Eye (tissue), 1 donor: ENCODE results near the gene TMEM115.

Source experiments
- DNase-seq: peaks from one replicate; pipeline ENCODE4 v3.0.0-alpha.2; 2015

TMEM115 gene

DNA sequence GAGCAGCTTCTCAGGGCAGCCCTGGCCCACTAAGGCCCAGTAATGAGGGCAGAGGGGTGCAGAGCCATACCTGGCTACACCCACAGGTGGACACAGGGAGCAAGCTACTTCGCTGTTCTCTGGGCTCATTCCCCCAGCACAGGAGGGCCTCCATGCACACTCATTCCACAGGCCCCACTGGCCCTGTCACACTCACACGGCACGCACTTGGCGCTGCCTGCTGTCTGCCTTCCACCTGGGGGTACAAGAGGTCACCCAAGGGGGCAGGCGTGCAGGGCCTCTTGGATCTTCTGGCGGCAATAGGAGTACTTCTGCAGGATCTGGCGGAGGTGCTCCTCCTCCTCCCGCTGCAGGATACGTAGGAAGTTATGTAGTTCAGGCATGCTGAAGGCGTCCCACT lies 29.0 kb downstream of the TMEM115 start:
- no peak for DNase-seq

DNA sequence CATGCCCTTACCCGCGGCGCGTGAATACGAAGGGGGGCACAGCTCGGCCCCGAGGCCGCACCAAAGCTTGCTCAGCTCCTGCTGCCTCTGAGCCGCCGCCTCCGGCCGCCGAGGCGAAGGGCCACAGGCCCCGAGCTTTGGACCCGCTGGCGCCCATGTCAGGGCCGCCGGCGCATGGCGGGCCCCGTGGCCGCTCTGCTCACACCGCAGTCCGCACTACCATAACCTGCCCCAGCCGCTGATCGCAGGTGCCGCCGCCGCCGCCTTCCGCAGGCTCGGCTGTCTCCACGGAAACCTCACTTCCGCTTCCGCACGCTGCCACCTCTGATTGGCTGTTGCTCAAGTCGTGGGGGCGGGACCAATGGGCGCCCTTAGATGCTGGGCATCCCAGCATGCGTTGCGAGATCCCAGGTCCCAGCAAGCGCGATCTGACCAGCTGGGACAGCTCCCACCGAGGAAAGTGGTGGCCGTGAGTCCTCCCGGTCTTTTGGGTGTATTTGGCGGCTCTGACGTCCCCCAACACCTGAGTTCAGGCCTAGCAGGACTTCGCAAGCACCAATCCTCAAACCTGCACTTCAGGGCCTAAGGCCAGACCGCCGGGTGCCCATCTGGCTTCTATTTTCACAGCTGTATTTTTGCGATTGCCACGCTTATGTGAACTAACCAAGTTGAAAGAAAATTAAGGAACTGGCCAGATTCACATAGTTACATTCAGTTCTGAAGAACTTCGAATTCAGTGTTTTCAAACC lies 31.2 kb downstream of the TMEM115 start, which contains the start of gene TUSC2:
TUSC2 (minus strand) TSS at position 281 of the 749 bp plus-strand sequence; CDS start at position 157, 124 bp downstream.
- peak; percentile 99 for DNase-seq

DNA sequence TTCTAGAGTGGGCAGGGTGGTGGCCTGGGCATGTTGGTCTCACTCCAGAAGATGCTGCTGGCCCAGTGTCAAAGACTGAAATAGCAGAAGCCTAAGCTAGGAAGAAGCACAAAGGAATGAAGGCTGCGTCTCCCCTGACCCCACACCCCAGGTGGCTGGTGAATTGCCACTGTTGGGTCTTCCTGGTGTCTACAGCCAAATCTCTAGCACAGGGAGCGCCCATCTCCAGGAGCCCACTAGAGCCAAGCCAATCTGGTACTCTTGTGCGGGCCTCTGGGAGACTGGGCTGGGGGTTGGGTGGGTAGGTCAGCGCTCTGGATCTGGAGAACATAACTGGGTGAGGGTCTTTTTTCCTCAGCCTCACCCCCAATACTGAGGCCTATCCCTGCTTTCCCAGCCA lies 32.2 kb downstream of the TMEM115 start:
- no peak for DNase-seq

DNA sequence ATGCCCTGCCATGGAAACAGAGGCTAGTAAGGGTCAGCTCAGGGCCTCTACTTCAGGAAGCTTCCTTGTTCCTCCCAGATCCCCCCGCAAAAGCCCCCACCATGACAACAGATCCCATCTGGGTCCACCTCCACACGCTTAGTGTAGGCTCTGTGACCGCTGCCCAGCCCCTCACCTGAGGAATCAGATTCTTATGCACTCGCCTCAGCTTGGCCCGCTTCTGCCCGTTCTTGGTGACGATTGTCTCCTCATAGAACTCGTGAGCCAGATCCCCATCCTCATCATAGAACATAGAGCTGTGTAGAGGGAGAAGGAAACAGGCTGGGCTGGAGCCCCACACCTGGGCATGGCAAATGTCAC lies 33.2 kb downstream of the TMEM115 start:
- DNase-seq: no peak

DNA sequence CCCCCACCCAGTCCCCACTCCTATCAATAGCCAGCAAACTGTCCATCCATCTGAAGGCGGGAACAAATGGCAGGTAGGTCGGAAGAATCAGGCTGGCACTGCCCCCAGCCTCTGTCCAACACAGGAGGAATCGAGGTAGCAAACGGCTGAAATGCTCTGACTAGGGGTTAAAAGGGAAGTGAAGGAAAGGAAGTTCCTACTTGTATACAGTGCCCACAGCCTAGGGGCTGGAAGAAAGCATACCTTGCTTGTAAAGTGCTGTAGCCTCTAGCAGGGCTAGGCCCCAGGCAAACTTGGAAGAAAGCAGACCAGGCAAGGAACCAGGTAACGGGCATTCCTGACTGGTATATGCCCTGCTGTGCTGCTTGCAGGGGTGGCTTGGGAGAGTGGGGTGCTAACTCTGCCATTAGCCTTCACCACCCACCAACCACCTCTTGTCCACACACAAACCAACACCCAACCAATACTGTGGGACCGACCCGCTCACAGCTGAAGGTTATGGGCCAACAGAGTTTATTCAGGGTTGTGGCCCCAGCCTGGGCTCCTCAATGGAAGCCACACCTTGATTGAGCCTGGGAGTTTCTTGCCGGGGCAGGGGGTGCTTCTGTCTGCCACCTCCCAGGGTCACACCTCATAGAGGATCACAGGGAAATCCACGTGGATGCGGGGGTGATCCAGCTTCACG lies 33.7 kb downstream of the TMEM115 start:
- DNase-seq: no peak

DNA sequence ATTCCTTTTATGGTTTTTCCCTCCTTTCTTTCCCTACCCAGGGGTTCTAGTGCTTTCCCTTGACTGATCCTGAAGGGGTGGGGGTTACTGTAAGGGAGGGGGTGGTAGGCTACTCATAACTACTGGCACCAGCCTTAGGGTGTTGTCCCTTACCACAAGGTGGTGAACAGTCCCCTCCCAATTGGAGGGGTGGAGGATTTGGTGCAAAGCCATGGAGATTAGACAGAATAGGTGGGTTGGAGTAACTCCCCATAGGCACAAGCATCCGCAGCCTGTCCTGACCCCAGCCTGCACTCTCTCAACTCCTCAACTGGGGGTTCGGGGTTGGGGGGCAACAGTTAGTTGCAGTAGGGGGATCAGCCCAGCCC lies 34.2 kb downstream of the TMEM115 start:
- no peak for DNase-seq

DNA sequence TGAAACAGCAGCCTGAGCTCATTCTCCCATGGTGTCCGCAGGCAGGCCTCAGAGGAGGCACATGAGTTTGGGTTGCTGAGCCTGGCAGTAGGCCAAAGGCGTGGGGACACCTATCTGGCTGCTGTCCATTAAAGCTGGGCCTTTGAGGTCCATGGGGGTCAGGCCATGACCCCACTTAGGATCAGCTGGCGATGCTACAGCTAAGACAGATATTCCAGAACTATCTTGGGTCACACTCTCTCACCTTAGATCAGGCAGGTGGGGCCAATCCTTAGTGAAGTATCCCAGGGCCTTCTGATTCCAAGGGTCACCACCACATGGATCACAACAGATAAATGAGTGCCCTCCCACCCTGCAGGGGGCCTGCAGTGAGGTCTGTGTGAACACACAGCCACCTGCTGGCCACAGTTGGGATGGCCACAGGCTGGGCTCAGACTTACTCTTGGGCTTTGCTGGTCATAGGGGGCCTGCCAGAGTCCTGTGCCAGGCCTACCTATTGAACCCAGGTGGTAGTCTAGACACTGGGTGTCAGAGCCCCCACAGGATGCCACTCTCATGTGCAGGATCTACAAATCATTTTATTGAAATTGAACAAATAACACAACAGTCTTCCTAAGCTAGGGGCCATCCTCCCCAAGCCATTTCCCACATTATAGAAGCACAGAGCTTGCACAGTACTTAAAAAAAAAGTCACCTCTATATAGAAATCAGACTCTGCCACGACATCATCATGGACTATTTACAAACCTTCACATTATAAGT lies 34.8 kb downstream of the TMEM115 start:
- DNase-seq: peak; percentile 86

DNA sequence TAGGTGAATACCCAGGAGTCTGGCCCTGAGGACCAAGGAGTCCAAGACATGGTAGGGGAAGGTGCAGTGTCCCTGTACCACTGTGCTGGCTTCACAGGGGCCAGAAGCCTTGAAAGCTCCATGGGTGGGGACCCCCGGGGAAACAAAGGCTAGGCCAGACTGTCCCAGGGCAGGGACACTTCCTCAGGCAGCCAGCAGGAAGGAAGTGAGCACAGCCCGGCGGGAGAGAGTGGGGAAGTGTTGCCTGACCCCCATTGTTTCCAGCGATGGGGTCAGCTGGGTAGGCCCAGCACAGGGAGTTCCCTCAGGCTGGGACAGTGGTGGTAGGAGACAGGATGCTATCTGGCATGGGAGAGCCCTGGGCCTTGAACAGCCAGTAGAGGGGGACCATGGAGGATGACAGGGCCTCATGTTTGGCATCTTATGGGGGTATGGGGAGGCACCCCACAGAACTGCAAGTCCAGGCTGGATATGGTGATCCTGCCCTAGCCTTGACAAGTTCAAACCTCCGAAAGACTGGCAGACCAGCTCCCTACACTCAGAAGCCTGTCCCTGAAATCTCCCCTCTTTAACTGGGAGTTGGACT lies 35.6 kb downstream of the TMEM115 start:
- DNase-seq: no peak

DNA sequence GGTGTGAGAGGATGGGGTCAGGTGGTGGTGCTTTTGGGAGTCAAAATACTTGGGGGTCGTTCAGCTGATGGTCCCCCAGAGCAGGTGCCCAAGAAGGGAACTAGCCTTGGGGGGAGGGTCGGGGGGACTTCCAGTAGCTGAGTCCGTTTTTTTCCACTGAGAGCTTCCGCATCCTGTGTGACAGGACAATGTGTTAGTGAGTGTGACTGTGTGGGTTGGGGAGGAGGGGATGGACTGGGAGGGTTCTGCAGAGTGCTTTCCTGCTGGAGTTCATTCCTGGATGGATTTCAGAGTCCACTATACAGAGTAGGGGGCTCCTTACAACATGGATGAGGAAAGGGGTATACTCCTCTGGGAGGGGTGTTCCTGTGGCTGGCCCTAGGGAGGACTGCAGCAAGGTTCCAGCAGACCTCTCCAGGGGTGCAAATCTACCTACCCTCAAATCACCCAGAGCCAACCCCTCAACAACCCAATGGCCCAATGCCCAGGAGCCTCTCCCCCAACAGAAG lies 36.2 kb downstream of the TMEM115 start:
- DNase-seq: no peak

DNA sequence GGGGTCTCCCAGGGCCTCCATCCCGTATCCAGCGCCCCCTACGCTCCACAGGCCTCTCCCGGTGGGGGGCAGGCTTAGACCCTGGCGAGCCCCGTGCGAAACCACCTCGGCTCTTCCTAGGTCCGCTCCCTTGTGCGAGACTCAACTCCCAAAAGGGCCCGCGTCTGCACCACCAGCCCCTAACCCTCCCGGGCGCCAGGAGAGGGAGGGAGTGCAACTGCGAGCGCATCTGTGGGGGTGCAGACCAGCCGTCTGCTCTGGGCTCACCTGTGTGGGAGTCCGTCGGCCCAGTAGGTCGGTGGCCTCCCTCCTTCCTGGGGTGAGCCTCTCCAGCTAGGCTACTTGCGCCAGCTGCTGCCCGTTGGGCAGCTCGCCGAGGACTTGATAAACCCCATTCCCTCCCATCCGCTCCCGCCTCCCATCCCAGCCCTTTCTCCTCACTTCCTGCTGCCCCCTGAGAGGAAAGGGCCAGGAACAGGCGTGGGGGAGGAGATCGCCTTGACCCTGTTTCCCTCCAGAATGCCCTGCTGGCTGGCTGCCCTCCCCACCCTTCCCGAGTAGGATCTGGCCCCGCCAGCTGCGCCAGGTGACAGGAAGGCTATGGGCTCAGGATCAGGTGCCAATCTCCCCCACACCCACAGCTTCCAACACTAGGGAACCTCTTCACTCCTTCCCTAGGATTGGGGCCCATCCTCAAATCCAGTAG lies 36.8 kb downstream of the TMEM115 start, which contains the start of gene HYAL2:
HYAL2 (minus strand) TSS at position 360 of the 706 bp plus-strand sequence. CDS start 2,256 bp downstream, outside the sequence.
- peak; percentile 32 for DNase-seq

DNA sequence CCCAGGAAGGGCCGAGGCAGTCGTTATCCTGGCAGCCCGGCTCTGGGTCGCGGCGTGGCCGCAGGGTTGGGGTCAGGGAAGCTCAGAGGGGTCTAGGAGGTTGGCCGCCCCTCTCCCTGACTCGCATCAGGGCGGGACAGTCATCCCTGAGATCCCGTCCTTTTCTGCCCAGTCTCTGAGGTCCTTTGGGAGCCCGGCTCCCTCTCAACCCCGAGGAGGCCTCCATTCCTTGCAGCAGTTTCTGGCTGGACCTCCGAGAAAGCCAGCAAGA lies 37.3 kb downstream of the TMEM115 start:
- DNase-seq: no peak

DNA sequence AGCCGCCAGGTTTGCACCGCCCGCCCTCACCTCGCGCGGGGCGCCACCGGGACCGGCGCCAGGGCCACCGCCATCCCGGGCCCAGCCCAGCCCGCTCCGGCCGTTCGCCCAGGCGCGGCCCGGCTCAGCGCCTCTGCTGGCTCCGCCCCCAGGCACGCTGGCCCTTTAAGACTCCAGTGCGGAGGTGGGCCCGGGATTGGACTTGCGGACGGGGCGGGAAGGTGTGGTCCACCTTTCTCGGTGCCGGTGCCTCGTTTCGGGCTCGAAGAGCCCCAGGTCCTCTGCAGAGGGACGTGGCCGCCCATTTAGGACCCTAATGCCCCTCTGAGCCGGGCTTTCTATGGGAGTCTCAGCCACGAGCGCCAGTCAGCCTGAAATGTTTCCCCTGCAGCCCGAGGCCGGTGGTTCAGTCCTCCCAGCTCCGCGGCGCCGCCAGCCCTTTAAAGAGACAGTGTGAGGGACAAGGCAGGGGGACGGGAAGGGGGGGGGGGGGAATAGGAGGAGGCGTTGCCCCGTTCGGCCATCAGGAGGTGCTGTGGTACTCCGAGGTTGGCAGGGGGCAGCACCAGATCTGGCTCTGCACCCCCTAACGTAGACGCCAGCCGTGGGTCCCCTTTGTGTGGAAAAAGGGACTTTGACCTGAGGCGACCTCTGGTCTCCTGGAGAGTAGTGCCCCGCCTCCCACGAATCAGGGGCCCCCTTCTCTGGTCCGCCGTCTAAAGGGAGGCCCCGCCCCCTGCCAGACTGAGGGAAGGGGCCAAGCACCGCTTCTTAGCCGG lies 37.8 kb downstream of the TMEM115 start:
- peak; percentile 97 for DNase-seq

DNA sequence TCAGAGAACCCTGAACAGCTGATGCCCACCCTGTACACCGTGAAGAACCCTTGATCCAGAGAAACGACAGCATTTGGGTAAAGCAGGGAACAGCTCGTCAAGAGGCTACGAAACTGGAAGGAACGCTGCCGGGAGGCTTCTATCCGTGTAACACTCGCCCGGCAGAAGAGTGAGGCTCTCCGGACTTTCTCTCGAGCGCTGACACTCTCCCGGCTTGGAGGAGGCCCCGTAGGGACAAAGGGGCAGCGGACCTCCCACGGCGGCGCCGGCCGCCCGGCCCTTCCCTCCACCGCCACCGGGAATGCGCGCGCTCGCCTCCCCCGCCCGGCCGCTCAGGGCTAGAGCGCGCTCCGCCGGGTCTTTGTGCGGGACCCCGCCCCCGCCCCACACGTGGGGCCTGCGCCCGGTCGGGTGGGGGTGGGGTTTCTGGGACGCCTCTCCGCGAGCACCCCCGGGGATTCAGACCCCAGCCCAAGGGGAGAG lies 38.4 kb downstream of the TMEM115 start:
- DNase-seq: peak; percentile 94

DNA sequence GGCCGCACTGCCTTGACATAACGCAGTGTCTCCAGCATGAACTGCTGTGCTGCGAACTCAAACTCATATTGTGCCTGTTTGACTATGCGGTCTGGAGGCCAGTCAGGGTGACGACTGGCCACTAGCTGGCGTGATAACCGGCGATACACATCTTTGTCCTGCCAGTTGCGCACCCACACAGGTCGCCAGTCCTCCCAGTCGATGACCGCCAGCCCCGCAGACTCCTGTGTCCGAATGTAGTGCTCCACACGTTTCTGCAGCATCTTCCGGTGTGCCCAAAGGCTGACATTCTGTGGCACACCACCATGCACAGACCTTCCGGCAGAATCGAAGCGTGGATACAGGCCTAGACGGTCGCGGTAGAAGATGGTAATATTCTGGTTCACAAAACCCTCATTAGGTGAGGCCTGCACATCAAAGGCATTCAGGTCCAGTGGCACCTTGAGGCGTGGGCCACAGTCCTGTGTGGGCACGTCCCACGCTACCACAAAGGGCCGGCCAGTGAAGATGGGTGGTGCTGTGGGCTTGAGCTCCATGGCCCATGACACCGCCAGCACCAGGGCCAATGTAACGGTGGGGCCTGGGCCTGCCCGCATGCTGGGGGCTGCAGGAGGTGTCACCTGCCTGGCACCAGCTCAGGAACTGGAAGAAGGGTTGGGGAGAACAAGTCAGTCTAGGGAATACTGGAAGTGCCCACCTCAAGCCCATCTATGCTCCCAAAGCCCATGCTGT lies 39.3 kb downstream of the TMEM115 start:
- no peak for DNase-seq

DNA sequence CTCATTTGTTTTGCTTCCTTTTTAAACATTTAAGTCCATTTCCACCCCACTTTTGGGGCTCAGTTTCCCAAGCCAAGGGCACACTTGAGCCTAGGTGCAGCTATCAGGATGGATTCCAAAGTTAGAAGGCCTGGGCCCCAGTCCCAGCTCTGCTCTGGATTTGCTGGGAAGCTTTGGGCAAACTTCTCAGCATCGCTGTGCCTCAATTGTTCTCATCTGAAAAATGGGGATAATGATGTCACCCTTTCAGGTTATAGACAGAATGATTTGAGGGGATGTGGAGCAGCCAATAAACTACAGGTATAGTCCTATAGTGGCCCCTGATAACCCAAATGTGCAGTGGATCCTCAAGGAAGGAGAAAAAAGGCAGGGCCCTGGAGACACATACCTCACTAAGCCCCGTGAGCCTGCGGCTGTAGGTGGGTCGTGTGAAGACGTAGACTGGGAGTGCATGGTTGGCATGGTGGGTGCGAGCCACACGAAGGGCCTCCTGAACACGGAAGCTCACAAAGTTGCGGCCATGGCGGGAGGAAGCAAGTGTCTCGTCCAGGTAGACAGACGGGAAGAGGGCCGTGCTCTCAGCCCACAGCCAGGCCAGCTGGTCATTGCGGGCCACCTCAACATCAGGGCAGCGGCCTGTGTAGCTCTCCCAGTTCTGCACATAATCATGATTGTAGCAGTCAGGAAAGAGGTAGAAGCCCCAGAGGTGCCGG lies 40.0 kb downstream of the TMEM115 start:
- DNase-seq: no peak

DNA sequence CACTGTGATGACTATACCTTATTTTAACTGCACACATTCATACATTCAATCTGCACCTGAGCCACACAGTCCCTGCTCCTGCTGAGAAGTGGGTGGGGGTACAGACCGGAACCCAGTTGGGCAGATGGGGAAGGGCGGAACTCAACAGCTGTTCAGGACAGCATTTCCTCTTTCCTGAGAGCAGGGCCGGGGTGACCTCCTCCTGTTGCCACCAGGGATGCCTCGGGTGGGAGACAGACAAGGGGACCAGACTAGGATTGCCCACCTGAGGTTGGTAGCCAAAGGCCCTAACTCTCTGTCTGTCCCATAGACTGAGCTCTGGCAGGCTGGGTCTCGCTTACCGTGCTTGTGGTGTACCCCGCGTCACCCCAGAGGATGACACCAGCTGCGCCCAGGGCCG lies 40.7 kb downstream of the TMEM115 start:
- no peak for DNase-seq

DNA sequence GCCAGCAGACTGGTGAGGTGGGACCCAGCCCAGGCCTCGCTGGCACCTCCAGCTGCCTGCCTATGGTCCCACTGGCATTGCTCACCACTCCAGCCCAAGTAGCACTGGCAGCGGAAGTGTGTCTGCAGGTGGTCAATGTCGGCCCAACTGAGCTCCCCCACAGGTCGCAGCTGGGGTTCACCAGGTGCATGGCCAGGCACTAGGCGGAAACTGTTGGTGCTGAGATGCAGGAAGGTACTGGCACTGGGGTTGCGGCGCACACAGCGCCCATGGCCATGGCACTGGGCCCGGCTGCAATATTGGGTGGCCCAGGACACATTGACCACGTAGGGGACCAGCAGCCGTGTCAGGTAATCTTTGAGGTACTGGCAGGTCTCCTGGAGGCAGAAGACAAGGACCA lies 41.2 kb downstream of the TMEM115 start:
- no peak for DNase-seq

DNA sequence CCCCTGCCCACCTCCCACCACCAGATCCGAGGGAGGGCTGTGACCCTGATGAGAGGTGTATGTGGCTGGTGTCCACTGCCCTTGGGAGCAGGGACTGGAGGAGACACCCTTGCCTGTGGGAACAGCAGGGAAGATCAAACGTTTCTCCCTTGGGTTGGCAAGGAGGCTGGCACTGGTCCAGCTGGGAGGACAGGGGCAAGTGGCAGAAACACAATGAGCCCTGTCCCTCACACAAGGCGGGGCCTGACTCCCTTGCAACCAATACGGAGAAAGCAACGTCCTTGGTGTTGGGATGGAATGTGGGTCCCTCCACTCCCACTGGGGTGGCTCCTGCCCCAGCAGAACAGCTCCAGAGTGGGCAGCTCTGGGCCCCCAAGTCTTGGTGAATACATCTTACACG lies 42.0 kb downstream of the TMEM115 start:
- DNase-seq: no peak

DNA sequence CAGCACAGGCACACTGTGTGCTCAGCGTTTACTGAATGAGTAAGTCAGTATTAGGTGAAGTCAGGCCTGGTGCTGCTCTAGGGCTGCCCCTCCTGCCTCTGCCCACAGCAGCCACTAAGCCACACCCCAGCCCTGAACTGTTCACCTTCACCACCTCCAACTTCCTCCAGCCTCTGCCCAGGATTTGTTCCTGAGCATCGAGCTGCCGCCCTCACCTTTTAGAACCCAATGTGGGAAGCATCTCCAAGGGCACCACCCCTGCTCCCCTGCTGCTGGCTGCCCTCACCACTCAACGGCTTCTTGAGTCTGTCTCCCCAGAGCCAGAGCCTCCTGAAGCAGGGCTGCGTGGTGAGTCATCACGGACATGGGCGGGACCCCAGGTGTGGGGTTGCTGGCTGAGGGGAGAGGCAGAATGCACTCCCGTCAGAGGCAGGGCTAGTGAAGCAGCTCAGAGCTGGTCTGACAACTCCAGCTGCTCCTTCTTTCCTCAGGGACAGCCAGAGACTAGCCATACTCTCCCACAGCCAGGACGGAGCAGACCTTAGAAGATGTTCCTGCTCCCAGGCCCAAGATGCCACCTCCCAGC lies 42.6 kb downstream of the TMEM115 start:
- DNase-seq: peak; percentile 65

DNA sequence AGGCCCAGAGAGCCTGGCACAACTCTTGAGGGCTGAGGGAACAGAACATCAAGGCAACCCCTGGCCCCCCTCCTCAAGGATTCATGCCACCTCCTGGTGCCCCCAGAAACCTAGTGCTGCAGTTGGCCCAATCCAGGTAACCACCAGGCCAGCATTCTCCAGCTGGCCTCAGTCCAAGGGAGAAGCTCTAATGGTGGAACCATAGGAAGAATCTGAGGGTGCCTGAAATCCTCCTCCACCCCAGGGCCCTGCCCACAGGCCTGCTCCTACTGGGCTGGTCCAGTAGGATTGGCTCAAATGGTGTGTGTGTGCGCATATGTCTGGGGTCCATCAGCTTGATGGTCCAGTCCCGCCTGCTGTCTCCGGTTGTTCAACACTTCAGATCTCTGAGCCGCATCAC lies 44.5 kb downstream of the TMEM115 start:
- DNase-seq: no peak
